Stimulated activated CD8-positive, alpha-beta memory T cell treated with anti-CD3 and anti-CD28 coated beads, Interleukin-2, amount 100 ng/mL, for 48 hours (primary cell): ENCODE results near the gene ADAM12.

Experiments used
- DNase-seq, 2 donors: peaks; one replicate each; pipeline ENCODE4 v3.0.0-alpha.2; 2020; ENCODE audit warnings: low read depth in 2 of 2

ADAM12 gene

GRCh38 chr10:126122881-126123280 lies 265.4 kb downstream of the ADAM12 start:
- DNase-seq: no peak

- DNase-seq: no peak
Measured at GRCh38 chr10:126119599-126119998, 268.7 kb downstream of the ADAM12 start.

GRCh38 chr10:126118476-126118875 lies 269.8 kb downstream of the ADAM12 start:
- DNase-seq: no peak

GRCh38 chr10:126117196-126117595 lies 271.1 kb downstream of the ADAM12 start:
- no peak for DNase-seq

- no peak for DNase-seq
Measured at GRCh38 chr10:126115886-126116285, 272.4 kb downstream of the ADAM12 start.

GRCh38 chr10:126114884-126115555 lies 273.3 kb downstream of the ADAM12 start:
- DNase-seq: no peak

GRCh38 chr10:126111516-126111915 lies 276.8 kb downstream of the ADAM12 start:
- DNase-seq: no peak

GRCh38 chr10:126110489-126111180 lies 277.6 kb downstream of the ADAM12 start:
- DNase-seq: no peak

GRCh38 chr10:126109893-126110292 lies 278.4 kb downstream of the ADAM12 start:
- DNase-seq: no peak

- no peak for DNase-seq
Measured at GRCh38 chr10:126108693-126109092, 279.6 kb downstream of the ADAM12 start.

- no peak for DNase-seq
Measured at GRCh38 chr10:126104767-126105166, 283.5 kb downstream of the ADAM12 start.

- no peak for DNase-seq
Measured at GRCh38 chr10:126102636-126103035, 285.6 kb downstream of the ADAM12 start.

GRCh38 chr10:126101736-126102135 lies 286.5 kb downstream of the ADAM12 start:
- DNase-seq: no peak

GRCh38 chr10:126101325-126101724 lies 287.0 kb downstream of the ADAM12 start:
- no peak for DNase-seq

- no peak for DNase-seq
Measured at GRCh38 chr10:126099366-126099765, 288.9 kb downstream of the ADAM12 start.

GRCh38 chr10:126098226-126098581 lies 290.1 kb downstream of the ADAM12 start:
- no peak for DNase-seq

- DNase-seq: no peak
Measured at GRCh38 chr10:126097558-126098225, 290.6 kb downstream of the ADAM12 start.

- no peak for DNase-seq
Measured at GRCh38 chr10:126094537-126094936, 293.7 kb downstream of the ADAM12 start.

- no peak for DNase-seq
Measured at GRCh38 chr10:126092366-126093215, 295.7 kb downstream of the ADAM12 start.

- DNase-seq: no peak
Measured at GRCh38 chr10:126090911-126091728, 297.2 kb downstream of the ADAM12 start.

GRCh38 chr10:126090443-126090842 lies 297.8 kb downstream of the ADAM12 start:
- DNase-seq: no peak
